NCI-H2107 (cell line): ENCODE results near the gene EPG5.
"Not testable (repeated sequence)": the region's sequence is repeated elsewhere in the genome, so short reads cannot be mapped to it uniquely, and the experiment has no call there.

Experiments used
- DNase-seq: peaks from one replicate; lab custom pipeline; 2025; lab: John Stamatoyannopoulos, UW

The EPG5 gene

GRCh38 chr18:45974088-45974536 is 7.0 kb upstream of the EPG5 start:
- peak; percentile 63 for DNase-seq

GRCh38 chr18:45964913-45965312 is 2.2 kb downstream of the EPG5 start:
- not testable (repeated sequence) for DNase-seq

GRCh38 chr18:45962866-45963265 is 4.3 kb downstream of the EPG5 start:
- DNase-seq = no peak

GRCh38 chr18:45962461-45962860 is 4.7 kb downstream of the EPG5 start:
- DNase-seq = no peak

- DNase-seq = not testable (repeated sequence)
These were observed 7.6 kb downstream of the EPG5 start for GRCh38 chr18:45959484-45959883.

- no peak for DNase-seq
These were observed 8.4 kb downstream of the EPG5 start for GRCh38 chr18:45958730-45959129.

GRCh38 chr18:45958027-45958426 is 9.1 kb downstream of the EPG5 start:
- DNase-seq = no peak

- DNase-seq = no peak
These were observed 10.0 kb downstream of the EPG5 start for GRCh38 chr18:45957100-45957499.

GRCh38 chr18:45954070-45954934 is 12.8 kb downstream of the EPG5 start:
- no peak for DNase-seq

- DNase-seq = no peak
These were observed 16.0 kb downstream of the EPG5 start for GRCh38 chr18:45951016-45951714.

GRCh38 chr18:45945669-45946068 is 21.5 kb downstream of the EPG5 start:
- DNase-seq = no peak

GRCh38 chr18:45940724-45941123 is 26.4 kb downstream of the EPG5 start:
- no peak for DNase-seq

- DNase-seq = no peak
These were observed 27.9 kb downstream of the EPG5 start for GRCh38 chr18:45939236-45939635.

GRCh38 chr18:45938488-45938935 is 28.6 kb downstream of the EPG5 start:
- no peak for DNase-seq

- no peak for DNase-seq
These were observed 31.4 kb downstream of the EPG5 start for GRCh38 chr18:45935591-45936335.

GRCh38 chr18:45932708-45933107 is 34.4 kb downstream of the EPG5 start:
- DNase-seq = no peak

- no peak for DNase-seq
These were observed 36.2 kb downstream of the EPG5 start for GRCh38 chr18:45930963-45931362.

- DNase-seq = no peak
These were observed 40.4 kb downstream of the EPG5 start for GRCh38 chr18:45926691-45927090.

GRCh38 chr18:45926085-45926484 is 41.0 kb downstream of the EPG5 start:
- no peak for DNase-seq

GRCh38 chr18:45923138-45923537 is 44.0 kb downstream of the EPG5 start:
- no peak for DNase-seq

GRCh38 chr18:45920367-45920766 is 46.8 kb downstream of the EPG5 start:
- no peak for DNase-seq

- DNase-seq = no peak
These were observed 50.8 kb downstream of the EPG5 start for GRCh38 chr18:45916302-45916701.
